CD14-positive monocyte (primary cell): Measurements from ENCODE around the gene CELF4. TPM values are rescaled to one million over a fixed set of nuclear protein-coding genes. Genes with fewer than 3 reads are reported as not detected.

Source experiments
- DNase-seq, 3 donors: peaks; one replicate each; pipeline ENCODE4 v3.0.0-alpha.2; 2011 to 2022
- H2AFZ ChIP-seq: 2 replicates; pipeline ENCODE4 v1.6.0; 2012; ENCODE audit warnings: mild to moderate bottlenecking, low read depth, low read length, inconsistent platforms; ENCODE audit not compliant: insufficient read depth, poor library complexity, severe bottlenecking
- H3K27ac ChIP-seq, 2 donors: 1 replicate in 1 of 2; 2 replicates in 1 of 2; pipeline ENCODE4 v1.5.1; 2012 to 2013; ENCODE audit warnings: low read length in 2 of 2, control low read depth in 1 of 2, inconsistent platforms in 1 of 2, low read depth in 1 of 2, mild to moderate bottlenecking in 1 of 2
- H3K27me3 ChIP-seq, 2 donors: one replicate each; pipeline versions ENCODE4 v1.6.0 to v1.6.1; 2011 to 2013; ENCODE audit warnings: low read length in 2 of 2; ENCODE audit not compliant: control insufficient read depth in 2 of 2, insufficient read depth in 2 of 2
- H3K36me3 ChIP-seq, 2 donors: replicated peaks in 1 of 2; 1 replicate in 1 of 2; 2 replicates in 1 of 2; pipeline versions ENCODE4 v1.5.1 to v1.6.1; 2012 to 2013; ENCODE audit warnings: low read length in 2 of 2, control low read depth in 1 of 2, inconsistent platforms in 1 of 2, mild to moderate bottlenecking in 1 of 2; ENCODE audit not compliant: insufficient read depth in 2 of 2, control insufficient read depth in 1 of 2
- H3K4me1 ChIP-seq, 2 donors: 1 replicate in 1 of 2; 2 replicates in 1 of 2; pipeline versions ENCODE4 v1.5.1 to v1.6.1; 2012 to 2013; ENCODE audit warnings: low read length in 2 of 2, control low read depth in 1 of 2, inconsistent platforms in 1 of 2, mild to moderate bottlenecking in 1 of 2, moderate library complexity in 1 of 2; ENCODE audit not compliant: insufficient read depth in 2 of 2, control insufficient read depth in 1 of 2
- H3K4me2 ChIP-seq: replicated peaks from 2 replicates; pipeline ENCODE3; 2012; ENCODE audit warnings: low read length, moderate library complexity, mild to moderate bottlenecking; ENCODE audit not compliant: poor library complexity, severe bottlenecking; ENCODE audit errors: extremely low read depth
- H3K4me3 ChIP-seq, 3 experiments: fragments of 200-600 bp in 1 of 3; sonication (generic) in 1 of 3; replicated peaks in 1 of 3; 1 replicate in 2 of 3; 2 replicates in 1 of 3; pipeline ENCODE4 v1.5.1; 2011 to 2013; ENCODE audit warnings: low read length in 3 of 3, mild to moderate bottlenecking in 3 of 3, control low read depth in 2 of 3, low read depth in 2 of 3, inconsistent platforms in 1 of 3, moderate library complexity in 1 of 3
- H3K79me2 ChIP-seq: 2 replicates; pipeline ENCODE4 v1.6.0; 2012; ENCODE audit warnings: mild to moderate bottlenecking, control low read depth, inconsistent platforms, low read length, moderate library complexity; ENCODE audit not compliant: insufficient read depth
- H3K9ac ChIP-seq: 2 replicates; pipeline ENCODE4 v1.6.0; 2017; ENCODE audit warnings: low read length, mild to moderate bottlenecking; ENCODE audit not compliant: insufficient read depth, poor library complexity, severe bottlenecking
- H3K9me3 ChIP-seq, 2 donors: replicated peaks in 1 of 2; 1 replicate in 1 of 2; 2 replicates in 1 of 2; pipeline versions ENCODE4 v1.5.1 to v1.6.1; 2012 to 2013; ENCODE audit warnings: low read length in 2 of 2, control low read depth in 1 of 2; ENCODE audit not compliant: control insufficient read depth in 1 of 2, insufficient read depth in 1 of 2
- H4K20me1 ChIP-seq: 2 replicates; pipeline ENCODE4 v1.6.0; 2012; ENCODE audit warnings: mild to moderate bottlenecking, low read length, control low read depth, moderate library complexity; ENCODE audit not compliant: insufficient read depth
- H3K27ac Mint-ChIP-seq, 7 donors: one replicate each; pipeline ENCODE4 v1.8.0; 2020; ENCODE audit warnings: mild to moderate bottlenecking in 7 of 7, mixed read lengths in 7 of 7, moderate library complexity in 6 of 7, inconsistent platforms in 2 of 7
- H3K27me3 Mint-ChIP-seq, 3 donors: one replicate each; pipeline ENCODE4 v1.8.0; 2021 to 2022; ENCODE audit warnings: low read depth in 3 of 3, mild to moderate bottlenecking in 3 of 3, mixed read lengths in 3 of 3, moderate library complexity in 3 of 3, inconsistent platforms in 1 of 3
- H3K36me3 Mint-ChIP-seq, 2 donors: one replicate each; pipeline ENCODE4 v1.8.0; 2020; ENCODE audit warnings: mixed read lengths in 2 of 2, inconsistent platforms in 1 of 2, mild to moderate bottlenecking in 1 of 2
- H3K4me1 Mint-ChIP-seq: one replicate; pipeline ENCODE4 v1.8.0; 2020; ENCODE audit warnings: mild to moderate bottlenecking, mixed read lengths
- H3K4me3 Mint-ChIP-seq, 2 donors: one replicate each; pipeline ENCODE4 v1.8.0; 2020; ENCODE audit warnings: mild to moderate bottlenecking in 2 of 2, mixed read lengths in 2 of 2, moderate library complexity in 1 of 2
- H3K9me3 Mint-ChIP-seq, 7 donors: one replicate each; pipeline ENCODE4 v1.8.0; 2020 to 2022; ENCODE audit warnings: mixed read lengths in 7 of 7, mild to moderate bottlenecking in 6 of 7, moderate library complexity in 6 of 7, inconsistent platforms in 2 of 7
- CTCF ChIP-seq: fragments of 200-600 bp; IDR thresholded peaks from one replicate; pipeline ENCODE4 v1.8.0; 2022; ENCODE audit warnings: antibody characterized with exemption, mild to moderate bottlenecking
- WGBS: methylation state at CpG from one replicate; pipeline ENCODE4 v1.1.5; 2013; ENCODE audit warnings: missing lambda C conversion rate; ENCODE audit not compliant: insufficient coverage; 5-methylcytosine and 5-hydroxymethylcytosine counted together
- intact Hi-C, 2 donors: fragments of 100-400 bp; cut with micrococcal nuclease; formaldehyde crosslinking; loops; one replicate each; pipeline versions ENCODE4 v1.15.0 to v1.15.1; 2023
- polyA plus RNA-seq, 3 donors: library from polyadenylated mRNA; depleted of rRNA in 1 of 3; unstranded in 2 of 3; stranded (reverse) in 1 of 3; fragments of 300-500 nt in 2 of 3; fragments of >200 nt in 1 of 3; fragmentation: Illumina TruSeq in 2 of 3; gene quantifications; 1 replicate in 2 of 3; 2 replicates in 1 of 3; pipeline ENCODE4 v1.2.3, GENCODE V29; 2012 to 2021

Gene CELF4
- polyA plus RNA-seq, 3 donors, result not detected

GRCh38 chr18:37432436-37433195, 133.0 kb downstream of the CELF4 start:
- peaks cover 0 to 4% (median 0%) of the 10 kb centered on the region in 7 donors for H3K9me3 Mint-ChIP-seq
- H3K9me3 ChIP-seq, result peaks cover 0 to 3% of the 10 kb centered on the region in 2 donors
- no peak for TF ChIP-seq CTCF
- H3K4me1 Mint-ChIP-seq, result no peaks in the 10 kb centered on the region
- H3K27me3 Mint-ChIP-seq, result peaks cover 2 to 10% (median 5%) of the 10 kb centered on the region in 3 donors
- H3K36me3 Mint-ChIP-seq, result no peaks in the 10 kb centered on the region
- H4K20me1 ChIP-seq, result no peaks in the 10 kb centered on the region
- no peaks in the 10 kb centered on the region for H3K27me3 ChIP-seq
- WGBS, result 100% methylated on average over 1 of the region's 7 CpGs
- H3K36me3 ChIP-seq, result no peaks in the 10 kb centered on the region
- H3K4me3 Mint-ChIP-seq, result no peak overlapping the region
- no peak overlapping the region for H3K4me2 ChIP-seq
- no peak overlapping the region for H3K27ac Mint-ChIP-seq
- no peaks in the 10 kb centered on the region for H3K79me2 ChIP-seq
- intact Hi-C loops, result no loop called here
- no peak overlapping the region for H2AFZ ChIP-seq
- H3K27ac ChIP-seq, result no peak overlapping the region
- DNase-seq, result no peak
- H3K9ac ChIP-seq, result no peak overlapping the region
- no peak overlapping the region for H3K4me3 ChIP-seq
- H3K4me1 ChIP-seq, result no peaks in the 10 kb centered on the region

DNA sequence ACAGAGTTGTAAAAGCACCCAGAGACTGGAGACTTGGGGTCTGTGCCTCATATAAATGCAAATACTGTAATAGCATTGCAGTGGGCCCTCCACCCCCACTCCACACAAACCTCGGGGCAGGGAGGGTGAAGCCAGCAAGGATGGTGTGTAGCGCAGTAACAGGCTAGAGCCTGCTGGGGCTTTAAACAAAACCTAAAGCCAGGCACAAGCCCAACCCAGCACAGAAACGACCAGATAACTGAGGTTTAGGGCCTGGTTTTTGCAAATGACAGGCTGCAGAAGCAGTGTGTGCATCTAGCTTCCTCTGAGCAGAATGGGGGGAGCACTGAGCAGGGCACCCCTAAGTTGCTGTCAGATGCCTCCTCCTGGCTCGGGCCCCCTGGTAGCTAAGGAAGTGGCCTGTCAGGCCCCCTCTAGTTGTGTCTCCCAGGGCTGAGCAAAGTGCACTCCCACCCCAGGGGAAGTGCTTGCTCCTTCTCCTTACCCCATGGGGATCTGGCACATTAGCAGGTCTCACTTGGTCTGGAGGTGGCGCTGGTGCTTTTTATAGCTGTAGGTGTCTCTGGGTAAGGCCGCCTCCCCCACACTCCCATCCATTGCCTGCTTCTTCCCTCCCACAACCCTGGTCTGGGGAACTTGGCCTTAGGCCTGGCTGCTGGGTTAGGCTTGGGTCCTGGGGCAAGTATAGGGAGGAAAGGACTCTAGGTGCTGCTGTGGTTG, 135.1 kb downstream of the CELF4 start:
- H3K79me2 ChIP-seq, result no peaks in the 10 kb centered on the region
- no peak overlapping the region for H3K27ac ChIP-seq
- H3K9me3 ChIP-seq, result peaks cover 0 to 3% of the 10 kb centered on the region in 2 donors
- H3K4me1 ChIP-seq, result no peaks in the 10 kb centered on the region
- H3K27me3 ChIP-seq, result no peaks in the 10 kb centered on the region
- Mint-ChIP-seq H3K36me3 (no peaks in the 10 kb centered on the region), H3K4me3 (no peak overlapping the region), H3K27ac (no peak overlapping the region), H3K27me3 (peaks cover 0 to 5% (median 4%) of the 10 kb centered on the region in 3 donors), H3K4me1 (no peaks in the 10 kb centered on the region), H3K9me3 (peaks cover 0 to 2% (median 0%) of the 10 kb centered on the region in 7 donors)
- no peak overlapping the region for H2AFZ ChIP-seq
- no peaks in the 10 kb centered on the region for H4K20me1 ChIP-seq
- intact Hi-C loops, result no loop called here
- no peak overlapping the region for H3K4me2 ChIP-seq
- H3K36me3 ChIP-seq, result no peaks in the 10 kb centered on the region
- no peak overlapping the region for H3K4me3 ChIP-seq
- 72% methylated on average over 3 of the region's 6 CpGs for WGBS
- no peak for DNase-seq
- no peak overlapping the region for H3K9ac ChIP-seq
- TF ChIP-seq CTCF, result no peak
